ENCODE results near the gene BSND.

DNA sequence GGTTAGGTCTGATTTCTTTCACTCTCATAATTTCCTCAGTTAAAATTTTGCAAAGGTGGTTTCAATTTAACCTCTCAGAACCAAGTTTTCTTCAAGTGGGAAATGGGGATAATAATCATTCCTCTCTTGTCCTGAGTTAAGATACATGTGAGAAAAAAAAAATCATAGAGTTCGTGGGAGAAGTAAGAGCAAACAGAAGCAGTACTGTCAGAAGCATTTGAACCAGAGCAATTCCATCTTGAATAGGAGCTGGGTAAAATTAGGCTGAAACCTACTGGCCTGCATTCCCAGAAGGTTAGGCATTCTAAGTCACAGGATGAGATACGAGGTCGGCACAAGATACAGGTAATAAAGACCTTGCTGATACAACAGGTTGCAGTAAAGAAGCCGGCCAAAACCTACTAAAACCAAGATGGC, 46.9 kb upstream of the BSND start:
- TF ChIP-seq, protein P1, sequence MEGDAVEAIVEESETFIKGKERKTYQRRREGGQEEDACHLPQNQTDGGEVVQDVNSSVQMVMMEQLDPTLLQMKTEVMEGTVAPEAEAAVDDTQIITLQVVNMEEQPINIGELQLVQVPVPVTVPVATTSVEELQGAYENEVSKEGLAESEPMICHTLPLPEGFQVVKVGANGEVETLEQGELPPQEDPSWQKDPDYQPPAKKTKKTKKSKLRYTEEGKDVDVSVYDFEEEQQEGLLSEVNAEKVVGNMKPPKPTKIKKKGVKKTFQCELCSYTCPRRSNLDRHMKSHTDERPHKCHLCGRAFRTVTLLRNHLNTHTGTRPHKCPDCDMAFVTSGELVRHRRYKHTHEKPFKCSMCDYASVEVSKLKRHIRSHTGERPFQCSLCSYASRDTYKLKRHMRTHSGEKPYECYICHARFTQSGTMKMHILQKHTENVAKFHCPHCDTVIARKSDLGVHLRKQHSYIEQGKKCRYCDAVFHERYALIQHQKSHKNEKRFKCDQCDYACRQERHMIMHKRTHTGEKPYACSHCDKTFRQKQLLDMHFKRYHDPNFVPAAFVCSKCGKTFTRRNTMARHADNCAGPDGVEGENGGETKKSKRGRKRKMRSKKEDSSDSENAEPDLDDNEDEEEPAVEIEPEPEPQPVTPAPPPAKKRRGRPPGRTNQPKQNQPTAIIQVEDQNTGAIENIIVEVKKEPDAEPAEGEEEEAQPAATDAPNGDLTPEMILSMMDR (IDR thresholded peaks at IDR 0.05; ENCODE audit: low read length): no peak
- TF ChIP-seq EZH2 (IDR thresholded peaks at IDR 0.05; ENCODE audit: borderline replicate concordance, low read length): no peak
